Measurements from ENCODE around the gene MARS2.

GRCh38 chr2:197674060-197674459 is 31.1 kb upstream of the MARS2 start:
- no peak for TF ChIP-seq CTCF (optimal IDR thresholded peaks at IDR 0.05 in 1 of 3, IDR thresholded peaks at IDR 0.05 in 1 of 3, conservative IDR thresholded peaks at IDR 0.05 in 1 of 3; ENCODE audit: extremely low read depth in 1 of 3, insufficient read depth in 2 of 3, low read length in 3 of 3)
- no peak for TF ChIP-seq EZH2 (IDR thresholded peaks at IDR 0.05; ENCODE audit: low read length)
